Thymus (tissue), 11 donors: ENCODE data around the gene GRM1. TPM values are rescaled to one million over a fixed set of nuclear protein-coding genes. Genes with fewer than 3 reads are reported as not detected.

ENCODE experiments used
- DNase-seq, 9 donors: peaks; one replicate each; pipeline ENCODE4 v3.0.0-alpha.2; 2013; ENCODE audit warnings: low spot score in 9 of 9, low read depth in 6 of 9, missing footprints in 1 of 9
- H3K27ac ChIP-seq, 2 donors: one replicate each; pipeline ENCODE4 v1.5.1; 2013; ENCODE audit warnings: control low read depth in 1 of 2, low read depth in 1 of 2, low read length in 1 of 2, mild to moderate bottlenecking in 1 of 2, moderate library complexity in 1 of 2
- H3K27me3 ChIP-seq, 2 donors: one replicate each; pipeline ENCODE4 v1.5.1; 2013; ENCODE audit warnings: low read length in 1 of 2; ENCODE audit not compliant: control insufficient read depth in 2 of 2, insufficient read depth in 1 of 2
- H3K36me3 ChIP-seq, 2 donors: one replicate each; pipeline ENCODE4 v1.5.1; 2013; ENCODE audit warnings: low read length in 1 of 2, mild to moderate bottlenecking in 1 of 2, moderate library complexity in 1 of 2; ENCODE audit not compliant: control insufficient read depth in 2 of 2, insufficient read depth in 2 of 2
- H3K4me1 ChIP-seq, 2 donors: one replicate each; pipeline ENCODE4 v1.5.1; 2013; ENCODE audit warnings: low read length in 2 of 2; ENCODE audit not compliant: control insufficient read depth in 2 of 2, insufficient read depth in 2 of 2
- H3K4me3 ChIP-seq, 2 donors: one replicate each; pipeline ENCODE4 v1.5.1; 2013; ENCODE audit warnings: low read length in 2 of 2, control low read depth in 1 of 2, mild to moderate bottlenecking in 1 of 2
- H3K9me3 ChIP-seq, 2 donors: one replicate each; pipeline ENCODE4 v1.5.1; 2013; ENCODE audit warnings: low read length in 1 of 2, mild to moderate bottlenecking in 1 of 2; ENCODE audit not compliant: control insufficient read depth in 2 of 2, insufficient read depth in 1 of 2
- WGBS: extraction: QIAGEN DNeasy Blood & Tissue Kit; methylation state at CpG from one replicate; pipeline ENCODE4 v1.1.7; 2013; 5-methylcytosine and 5-hydroxymethylcytosine counted together
- polyA plus RNA-seq: library from polyadenylated mRNA; stranded (reverse); fragments of 200-250 nt; gene quantifications from one replicate; pipeline ENCODE4 v1.2.3, GENCODE V29; 2013
- total RNA-seq: library from RNA; stranded (reverse); fragments of 120-200 nt; gene quantifications from one replicate; pipeline ENCODE4 v1.2.4, GENCODE V29; 2013
- donor health status: healthy.

The GRM1 gene
- total and polyA plus RNA-seq, 2 donors = under 0.01 to 0.05 TPM

DNA sequence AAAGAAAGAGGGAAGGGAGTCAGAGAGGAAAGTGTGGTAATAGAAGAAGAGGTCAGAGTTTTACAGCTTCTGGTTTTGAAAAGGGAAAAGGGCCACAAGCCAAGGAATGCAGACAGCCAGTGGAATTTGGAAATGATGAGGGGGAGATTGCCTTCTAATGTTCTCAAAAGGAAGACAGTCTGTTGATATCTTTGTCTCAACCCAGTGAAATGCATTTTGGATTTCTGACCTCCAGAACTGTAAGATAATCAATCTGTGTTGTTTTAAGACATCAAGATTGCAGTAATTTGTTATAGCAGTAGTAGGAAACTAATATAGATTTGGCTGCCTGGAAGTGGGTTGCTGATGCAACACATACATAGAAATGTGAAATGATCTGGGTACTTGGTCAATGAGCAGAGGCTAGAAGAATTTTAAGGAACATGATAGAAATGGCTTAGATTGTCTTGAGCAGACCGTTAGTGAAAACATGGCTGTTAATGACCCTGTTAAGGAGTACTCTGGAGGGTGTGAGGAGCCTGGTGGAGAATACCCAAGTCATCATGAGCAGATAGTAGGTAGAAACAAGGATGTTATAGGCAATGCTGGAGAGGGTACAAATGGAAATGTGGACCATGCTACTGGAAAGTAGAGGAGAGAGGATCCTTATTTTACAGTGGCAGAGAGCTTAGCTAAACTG lies 259.0 kb downstream of the GRM1 start:
- no peak for DNase-seq
- Histone ChIP-seq H3K27ac (no peak overlapping the region), H3K27me3 (no peaks in the 10 kb centered on the region), H3K36me3 (no peaks in the 10 kb centered on the region), H3K9me3 (no peaks in the 10 kb centered on the region), H3K4me3 (no peak overlapping the region), H3K4me1 (no peaks in the 10 kb centered on the region)
- 84% methylated on average over 1 of the region's 1 CpG for WGBS

DNA sequence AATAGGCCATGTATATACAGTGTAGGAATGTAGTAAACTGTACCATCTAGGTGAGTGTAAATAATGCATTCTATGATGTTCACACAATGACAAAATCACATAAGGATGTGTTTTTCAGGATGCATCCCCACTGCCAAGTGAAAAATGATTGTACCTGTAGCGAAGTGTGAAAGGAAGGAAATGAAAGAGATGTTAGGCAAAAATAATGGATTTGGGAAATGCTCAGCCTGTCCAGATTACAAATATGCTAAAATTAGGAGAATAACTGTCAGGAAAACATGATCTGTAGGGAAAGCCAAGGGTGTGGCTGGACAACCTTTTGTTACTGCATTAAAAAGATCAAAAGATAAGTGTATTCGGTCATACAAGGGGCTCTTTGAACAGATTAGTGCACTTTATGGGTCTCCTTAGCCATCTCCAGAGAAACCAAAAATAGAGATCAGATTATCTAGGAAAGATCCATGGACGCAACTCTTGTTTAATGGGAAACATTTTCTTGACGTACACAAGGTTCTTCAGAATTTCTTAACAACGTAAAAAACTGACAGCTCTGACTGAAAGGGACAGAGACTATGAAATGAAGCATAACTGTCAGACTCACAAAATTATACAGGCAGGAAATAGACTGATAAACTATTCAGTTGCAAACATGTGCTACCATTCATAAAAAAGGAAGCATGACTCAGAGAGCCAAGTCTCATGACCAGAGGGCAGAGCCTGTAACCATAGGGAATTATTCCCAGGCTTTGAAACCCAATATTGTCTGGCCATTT lies 261.1 kb downstream of the GRM1 start:
- Histone ChIP-seq H3K9me3 (no peaks in the 10 kb centered on the region), H3K27me3 (no peaks in the 10 kb centered on the region), H3K27ac (no peak overlapping the region), H3K4me1 (no peaks in the 10 kb centered on the region), H3K36me3 (no peaks in the 10 kb centered on the region), H3K4me3 (no peak overlapping the region)
- DNase-seq = no peak
- 91% methylated on average over 5 of the region's 5 CpGs for WGBS

DNA sequence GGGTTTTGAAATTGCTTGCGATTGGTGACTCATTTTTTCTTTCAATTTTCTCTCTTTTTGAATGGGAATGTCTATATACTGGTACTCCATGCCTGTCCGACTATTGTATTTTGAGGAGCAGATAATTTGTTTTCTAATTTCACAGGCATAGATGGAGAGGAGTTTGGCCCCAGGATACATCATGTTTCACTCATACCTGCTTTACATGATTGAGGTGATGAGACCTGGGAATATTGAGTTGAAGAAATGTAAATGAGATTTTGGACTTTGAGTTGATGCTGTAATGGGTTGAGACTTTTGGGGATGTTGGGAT lies 261.7 kb downstream of the GRM1 start:
- Histone ChIP-seq H3K27ac (no peak overlapping the region), H3K27me3 (no peaks in the 10 kb centered on the region), H3K4me3 (no peak overlapping the region), H3K36me3 (no peaks in the 10 kb centered on the region), H3K9me3 (no peaks in the 10 kb centered on the region), H3K4me1 (no peaks in the 10 kb centered on the region)
- no peak for DNase-seq
- WGBS = 91% methylated on average over 2 of the region's 2 CpGs

DNA sequence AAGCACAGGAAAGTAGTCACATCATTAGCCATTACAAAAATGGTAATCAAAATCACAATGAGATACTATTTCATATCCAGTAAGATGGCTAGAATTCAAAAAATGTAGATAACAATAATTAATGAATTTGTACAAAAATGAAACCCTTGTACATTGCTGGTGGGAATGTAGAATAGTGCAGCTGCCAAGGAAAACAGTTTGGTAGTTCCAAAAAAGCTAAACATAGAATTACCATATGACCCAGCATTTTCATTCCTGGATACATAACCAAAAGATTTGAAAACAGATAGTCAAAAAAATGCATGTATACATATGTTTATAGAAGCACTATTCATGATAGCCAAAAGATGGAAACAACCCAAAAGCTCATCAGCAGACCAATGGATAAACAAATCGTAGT lies 263.6 kb downstream of the GRM1 start:
- Histone ChIP-seq H3K4me3 (no peak overlapping the region), H3K9me3 (no peaks in the 10 kb centered on the region), H3K4me1 (no peaks in the 10 kb centered on the region), H3K27me3 (no peaks in the 10 kb centered on the region), H3K27ac (no peak overlapping the region), H3K36me3 (no peaks in the 10 kb centered on the region)
- 95% methylated on average over 1 of the region's 1 CpG for whole genome bisulfite sequencing
- DNase-seq = no peak

DNA sequence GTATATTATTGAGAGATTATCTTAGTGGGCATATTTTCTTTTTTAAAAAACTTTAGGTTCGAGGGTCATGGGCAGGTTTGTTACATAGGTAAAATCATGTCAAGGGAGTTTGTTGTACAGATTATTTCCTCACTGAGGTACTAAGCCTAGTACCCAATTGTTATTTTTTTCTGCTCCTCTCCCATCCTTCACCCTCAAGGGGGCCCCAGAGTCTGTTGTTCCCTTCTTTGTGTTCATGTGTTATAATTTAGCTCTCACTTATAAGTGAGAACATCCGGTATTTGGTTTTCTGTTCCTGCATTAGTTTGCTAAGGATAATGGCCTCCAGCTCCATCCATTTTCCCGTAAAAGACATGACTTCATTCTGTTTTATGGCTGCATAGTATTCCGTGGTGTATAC lies 266.8 kb downstream of the GRM1 start:
- no peaks in the 10 kb centered on the region for H3K27me3 ChIP-seq
- no peaks in the 10 kb centered on the region for H3K9me3 ChIP-seq
- no peak for DNase-seq
- no peak overlapping the region for H3K27ac ChIP-seq
- 91% methylated on average over 4 of the region's 4 CpGs for WGBS
- no peaks in the 10 kb centered on the region for H3K36me3 ChIP-seq
- H3K4me3 ChIP-seq = no peak overlapping the region
- H3K4me1 ChIP-seq = no peaks in the 10 kb centered on the region

DNA sequence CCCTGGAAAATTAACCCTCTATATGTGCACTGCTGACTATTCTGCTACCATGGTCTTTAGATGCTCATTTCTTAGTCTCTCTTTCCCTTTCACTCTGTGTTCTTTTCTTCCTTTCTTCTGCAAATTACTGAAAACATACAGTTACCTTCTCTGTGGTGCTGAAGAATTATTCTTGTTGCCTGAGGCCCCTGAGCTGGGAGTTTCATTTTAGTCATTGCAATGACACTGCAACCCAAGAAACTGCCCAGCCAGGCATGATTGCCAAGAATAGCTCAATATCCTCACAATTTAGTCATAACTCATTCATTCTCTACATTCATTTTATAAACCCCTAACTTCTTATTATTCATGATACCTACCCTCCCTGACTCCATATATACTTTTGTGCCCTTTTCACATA lies 269.0 kb downstream of the GRM1 start:
- H3K27ac ChIP-seq = no peak overlapping the region
- no peak overlapping the region for H3K4me3 ChIP-seq
- no peaks in the 10 kb centered on the region for H3K27me3 ChIP-seq
- H3K4me1 ChIP-seq = no peaks in the 10 kb centered on the region
- no peak for DNase-seq
- H3K36me3 ChIP-seq = no peaks in the 10 kb centered on the region
- no peaks in the 10 kb centered on the region for H3K9me3 ChIP-seq

DNA sequence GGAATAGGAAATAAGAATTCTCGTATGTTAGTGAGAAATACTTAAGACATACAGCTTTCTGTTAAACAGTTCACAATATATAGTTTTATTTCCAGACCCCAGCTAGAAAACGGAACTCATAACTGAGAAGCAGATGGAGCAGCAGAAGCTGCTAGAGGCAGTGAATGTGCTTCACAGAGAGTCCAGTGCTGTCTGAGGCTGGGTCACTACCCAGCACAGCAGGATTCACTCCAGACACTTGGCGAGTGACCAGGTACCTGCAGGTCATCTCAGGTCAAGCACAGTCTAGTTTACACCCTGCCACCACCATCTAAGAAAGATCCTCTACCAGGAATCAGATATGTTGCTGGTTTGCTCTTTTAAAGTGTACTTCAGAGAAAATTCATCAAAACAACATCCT lies 271.7 kb downstream of the GRM1 start:
- Histone ChIP-seq H3K27me3 (no peaks in the 10 kb centered on the region), H3K9me3 (no peaks in the 10 kb centered on the region), H3K4me1 (no peaks in the 10 kb centered on the region), H3K4me3 (no peak overlapping the region), H3K36me3 (no peaks in the 10 kb centered on the region), H3K27ac (no peak overlapping the region)
- WGBS = 93% methylated on average over 3 of the region's 3 CpGs
- DNase-seq = no peak

DNA sequence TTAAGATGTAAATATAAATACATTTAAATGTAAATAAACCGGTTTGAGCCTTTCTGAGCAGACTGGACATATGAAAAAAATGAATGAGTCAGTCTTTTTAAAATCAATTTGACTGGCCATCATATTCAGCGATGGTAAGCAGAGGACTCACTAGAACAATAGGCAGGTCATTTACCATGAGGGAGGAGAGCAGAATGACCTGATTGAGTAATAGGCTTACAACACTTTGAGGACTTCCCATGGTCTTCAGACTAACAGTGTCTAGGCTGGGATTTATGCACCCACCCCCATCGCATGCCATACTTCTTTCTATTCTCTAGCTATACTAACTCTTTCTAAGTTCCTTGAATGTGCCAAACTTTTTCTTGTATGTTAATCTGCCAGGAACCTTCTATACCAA lies 272.9 kb downstream of the GRM1 start:
- Histone ChIP-seq H3K36me3 (no peaks in the 10 kb centered on the region), H3K4me3 (no peak overlapping the region), H3K9me3 (no peaks in the 10 kb centered on the region), H3K27ac (no peak overlapping the region), H3K27me3 (no peaks in the 10 kb centered on the region), H3K4me1 (no peaks in the 10 kb centered on the region)
- no peak for DNase-seq
- WGBS = 90% methylated on average over 3 of the region's 3 CpGs

DNA sequence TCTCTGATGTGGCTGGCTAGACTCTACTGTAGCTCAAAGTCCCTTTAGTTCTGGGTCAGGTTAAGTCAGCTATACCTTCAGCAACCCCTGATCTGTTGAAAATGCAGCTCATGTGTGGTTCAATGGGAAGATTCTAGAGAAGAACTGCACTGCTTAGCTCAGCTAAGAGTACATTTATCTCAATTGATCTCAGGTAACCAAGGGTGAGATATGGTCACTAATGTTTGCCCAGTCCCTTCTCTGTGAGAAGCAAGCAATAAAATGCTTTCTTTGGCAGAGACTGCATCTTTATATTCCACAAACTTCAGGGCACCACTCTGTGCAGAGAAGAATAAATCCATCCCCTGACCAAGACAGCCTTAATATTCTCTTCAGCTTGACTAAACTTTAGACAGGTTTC lies 274.1 kb downstream of the GRM1 start:
- DNase-seq = no peak

More for the DNA sequence above, 274.1 kb downstream of the GRM1 start:
- H3K27me3 ChIP-seq = no peaks in the 10 kb centered on the region
- no peaks in the 10 kb centered on the region for H3K36me3 ChIP-seq
- H3K9me3 ChIP-seq = no peaks in the 10 kb centered on the region
- no peak overlapping the region for H3K4me3 ChIP-seq
- no peak overlapping the region for H3K27ac ChIP-seq
- H3K4me1 ChIP-seq = no peaks in the 10 kb centered on the region
